Right lung (tissue), 5 donors: Measurements from ENCODE around the gene XKR7. TPM values are rescaled to one million over a fixed set of nuclear protein-coding genes. Genes with fewer than 3 reads are reported as not detected.

ENCODE experiments used
- DNase-seq, 2 donors: peaks; one replicate each; pipeline ENCODE4 v3.0.0-alpha.2; 2013
- polyA plus RNA-seq, 5 donors: library from polyadenylated mRNA; unstranded; fragments of 120-200 nt; gene quantifications; one replicate each; pipeline versions ENCODE4 v1.2.1 to v1.2.3, GENCODE V29; 2013; ENCODE audit warnings: inconsistent platforms in 1 of 5, low replicate concordance in 1 of 5; ENCODE audit not compliant: insufficient read length in 5 of 5, insufficient read depth in 1 of 5

The XKR7 gene
- polyA plus RNA-seq, 5 donors: 0.09 to 0.20 (median 0.12) TPM

GRCh38 chr20:31977080-31977479 lies 9.1 kb downstream of the XKR7 start:
- DNase-seq: no peak

- no peak for DNase-seq
These were observed 11.9 kb downstream of the XKR7 start for GRCh38 chr20:31979713-31980426.

- DNase-seq: no peak
These were observed 13.8 kb downstream of the XKR7 start for GRCh38 chr20:31981784-31982183.

- DNase-seq: no peak
These were observed 17.1 kb downstream of the XKR7 start for GRCh38 chr20:31984981-31985471.

GRCh38 chr20:31987744-31988143 lies 19.8 kb downstream of the XKR7 start:
- no peak for DNase-seq

- DNase-seq: no peak
These were observed 20.6 kb downstream of the XKR7 start for GRCh38 chr20:31988430-31989015.

GRCh38 chr20:31989030-31989645 lies 21.2 kb downstream of the XKR7 start:
- no peak for DNase-seq

- no peak for DNase-seq
These were observed 22.8 kb downstream of the XKR7 start for GRCh38 chr20:31990641-31991338.

- DNase-seq: no peak
These were observed 23.4 kb downstream of the XKR7 start for GRCh38 chr20:31991339-31991705.

GRCh38 chr20:31992086-31992485 lies 24.1 kb downstream of the XKR7 start:
- DNase-seq: no peak

GRCh38 chr20:31996996-31997395 lies 29.0 kb downstream of the XKR7 start:
- no peak for DNase-seq

GRCh38 chr20:31998246-31998645 lies 30.3 kb downstream of the XKR7 start:
- no peak for DNase-seq

- DNase-seq: no peak
These were observed 35.4 kb downstream of the XKR7 start for GRCh38 chr20:32003325-32003724.

GRCh38 chr20:32004963-32005362 lies 37.0 kb downstream of the XKR7 start:
- no peak for DNase-seq

GRCh38 chr20:32006053-32006452 lies 38.1 kb downstream of the XKR7 start:
- DNase-seq: no peak

- DNase-seq: no peak
These were observed 39.2 kb downstream of the XKR7 start for GRCh38 chr20:32006841-32007786.

- DNase-seq: no peak
These were observed 40.1 kb downstream of the XKR7 start for GRCh38 chr20:32007787-32008616.

GRCh38 chr20:32009564-32009963 lies 41.6 kb downstream of the XKR7 start:
- no peak for DNase-seq

GRCh38 chr20:32010101-32010500 lies 42.1 kb downstream of the XKR7 start, which contains the start of gene CCM2L:
CCM2L (plus strand) TSS chr20:32010438; CDS start chr20:32010455, 17 bp downstream.
- no peak for DNase-seq

GRCh38 chr20:32010666-32011065 lies 42.7 kb downstream of the XKR7 start:
- DNase-seq: no peak
